H9 (cell line): ENCODE data around the gene OSBP2. TPM values are rescaled to one million over a fixed set of nuclear protein-coding genes. Genes with fewer than 3 reads are reported as not detected.

Experiments
- DNase-seq: peaks from one replicate; pipeline ENCODE4 v3.0.0-alpha.2; 2017
- H2AFZ ChIP-seq: one replicate; pipeline ENCODE4 v1.6.1; 2013; ENCODE audit warnings: mild to moderate bottlenecking, low read length, control low read depth, moderate library complexity
- H2AK5ac ChIP-seq: 2 replicates; pipeline ENCODE4 v1.6.1; 2013; ENCODE audit warnings: low read length, control low read depth, mixed read lengths; ENCODE audit not compliant: insufficient read length
- H2BK120ac ChIP-seq: one replicate; pipeline ENCODE4 v1.6.1; 2013; ENCODE audit warnings: low read depth, mild to moderate bottlenecking, low read length, control low read depth, inconsistent platforms; ENCODE audit not compliant: poor library complexity, severe bottlenecking
- H2BK12ac ChIP-seq: 2 replicates; pipeline ENCODE4 v1.6.1; 2013; ENCODE audit warnings: low read length, control low read depth, mixed read lengths, low read depth; ENCODE audit not compliant: insufficient read length
- H2BK15ac ChIP-seq: 2 replicates; pipeline ENCODE4 v1.6.1; 2013; ENCODE audit warnings: low read depth, low read length, control low read depth
- H2BK20ac ChIP-seq: one replicate; pipeline ENCODE4 v1.6.1; 2013; ENCODE audit warnings: low read depth, mild to moderate bottlenecking, low read length, control low read depth, inconsistent platforms; ENCODE audit not compliant: poor library complexity, severe bottlenecking
- H2BK5ac ChIP-seq: 2 replicates; pipeline ENCODE4 v1.6.1; 2013; ENCODE audit warnings: low read length, control low read depth, mixed read lengths; ENCODE audit not compliant: insufficient read length
- H3K14ac ChIP-seq: 2 replicates; pipeline ENCODE4 v1.6.1; 2013; ENCODE audit warnings: low read length, control low read depth; ENCODE audit not compliant: insufficient read depth
- H3K18ac ChIP-seq: 2 replicates; pipeline ENCODE4 v1.6.1; 2013; ENCODE audit warnings: low read depth, mild to moderate bottlenecking, mixed read lengths, low read length, control low read depth; ENCODE audit not compliant: insufficient read length
- H3K23ac ChIP-seq: 2 replicates; pipeline ENCODE4 v1.6.1; 2013; ENCODE audit warnings: low read length, control low read depth, mixed read lengths, low read depth; ENCODE audit not compliant: insufficient read length
- H3K23me2 ChIP-seq: 2 replicates; pipeline ENCODE4 v1.6.1; 2013; ENCODE audit warnings: low read depth, mild to moderate bottlenecking, mixed read lengths, low read length, control low read depth; ENCODE audit not compliant: insufficient read length, poor library complexity, severe bottlenecking
- H3K27ac ChIP-seq: 2 replicates; pipeline ENCODE4 v1.5.1; 2013; ENCODE audit warnings: low read length, control low read depth, mixed read lengths, low read depth; ENCODE audit not compliant: insufficient read length
- H3K27me3 ChIP-seq: 2 replicates; pipeline ENCODE4 v1.6.1; 2013; ENCODE audit warnings: low read length, control low read depth, inconsistent platforms; ENCODE audit not compliant: insufficient read depth
- H3K4ac ChIP-seq: 2 replicates; pipeline ENCODE4 v1.6.1; 2013; ENCODE audit warnings: low read depth, mild to moderate bottlenecking, control low read depth, inconsistent platforms, low read length, moderate library complexity
- H3K4me1 ChIP-seq: 2 replicates; pipeline ENCODE4 v1.6.1; 2013; ENCODE audit warnings: low read length, control low read depth, inconsistent platforms; ENCODE audit not compliant: insufficient read depth
- H3K4me2 ChIP-seq: 2 replicates; pipeline ENCODE4 v1.6.1; 2013; ENCODE audit warnings: low read length, control low read depth, mixed read lengths; ENCODE audit not compliant: insufficient read length, insufficient read depth
- H3K56ac ChIP-seq: 2 replicates; pipeline ENCODE4 v1.6.1; 2013; ENCODE audit warnings: low read depth, mild to moderate bottlenecking, mixed read lengths, low read length, control low read depth; ENCODE audit not compliant: insufficient read length
- H3K79me1 ChIP-seq: 2 replicates; pipeline ENCODE4 v1.6.1; 2013; ENCODE audit warnings: low read depth, mild to moderate bottlenecking, moderate library complexity, low read length, control low read depth, inconsistent platforms; ENCODE audit not compliant: insufficient read depth, poor library complexity, severe bottlenecking
- H3K79me2 ChIP-seq: 2 replicates; pipeline ENCODE4 v1.6.1; 2013; ENCODE audit warnings: low read length, control low read depth, inconsistent platforms; ENCODE audit not compliant: insufficient read depth
- H3K9ac ChIP-seq: 2 replicates; pipeline ENCODE4 v1.6.1; 2013; ENCODE audit warnings: low read length, control low read depth, mixed read lengths; ENCODE audit not compliant: insufficient read length; ENCODE audit errors: extremely low read depth
- H3K9me3 ChIP-seq: one replicate; pipeline ENCODE4 v1.6.1; 2013; ENCODE audit warnings: low read depth, low read length, inconsistent platforms; ENCODE audit not compliant: control insufficient read depth
- H3T11ph ChIP-seq: one replicate; pipeline ENCODE4 v1.6.1; 2013; ENCODE audit warnings: mild to moderate bottlenecking, low read length, control low read depth, inconsistent platforms
- H4K20me1 ChIP-seq: one replicate; pipeline ENCODE4 v1.6.1; 2013; ENCODE audit not compliant: control insufficient read depth, insufficient read length, insufficient read depth
- H4K5ac ChIP-seq: 2 replicates; pipeline ENCODE4 v1.6.1; 2013; ENCODE audit warnings: low read depth, mild to moderate bottlenecking, mixed read lengths, low read length, control low read depth; ENCODE audit not compliant: insufficient read length
- H4K8ac ChIP-seq: replicated peaks from 2 replicates; pipeline ENCODE4 v1.6.1; 2013; ENCODE audit warnings: low read length, control low read depth, mixed read lengths, low read depth; ENCODE audit not compliant: insufficient read length
- H4K91ac ChIP-seq: 2 replicates; pipeline ENCODE4 v1.6.1; 2013; ENCODE audit warnings: low read depth, mild to moderate bottlenecking, moderate library complexity, mixed read lengths, low read length, control low read depth; ENCODE audit not compliant: insufficient read length
- H3K27ac Mint-ChIP-seq, 3 experiments: 2 replicates in 2 of 3; 3 replicates in 1 of 3; pipeline ENCODE4 v1.8.0; 2020 to 2021; ENCODE audit warnings: mixed read lengths in 3 of 3, mild to moderate bottlenecking in 1 of 3, moderate library complexity in 1 of 3
- H3K27me3 Mint-ChIP-seq: 2 replicates; pipeline ENCODE4 v1.8.0; 2021; ENCODE audit warnings: low read depth, mild to moderate bottlenecking, moderate library complexity, mixed read lengths
- H3K36me3 Mint-ChIP-seq, 3 experiments: 2 replicates in 2 of 3; 3 replicates in 1 of 3; pipeline ENCODE4 v1.8.0; 2020 to 2021; ENCODE audit warnings: low read depth in 3 of 3, mixed read lengths in 3 of 3; ENCODE audit not compliant: insufficient read depth in 1 of 3
- H3K4me1 Mint-ChIP-seq, 2 experiments: 2 replicates each; pipeline ENCODE4 v1.8.0; 2020; ENCODE audit warnings: mixed read lengths in 2 of 2
- H3K4me3 Mint-ChIP-seq, 2 experiments: 2 replicates in 1 of 2; 3 replicates in 1 of 2; pipeline ENCODE4 v1.8.0; 2020 to 2021; ENCODE audit warnings: mild to moderate bottlenecking in 2 of 2, mixed read lengths in 2 of 2, moderate library complexity in 1 of 2
- H3K9me3 Mint-ChIP-seq, 2 experiments: 2 replicates in 1 of 2; 3 replicates in 1 of 2; pipeline ENCODE4 v1.8.0; 2020; ENCODE audit warnings: mild to moderate bottlenecking in 2 of 2, mixed read lengths in 2 of 2, moderate library complexity in 1 of 2
- CTCF ChIP-seq: fragments of 200-600 bp; sonication (generic); conservative IDR thresholded peaks from 3 replicates; pipeline ENCODE4 v1.8.0; 2021; ENCODE audit warnings: antibody characterized with exemption, mild to moderate bottlenecking
- WGBS: extraction: QIAGEN DNeasy Blood & Tissue Kit; methylation state at CpG from one replicate; pipeline ENCODE4 v1.1.7; 2013; ENCODE audit warnings: missing lambda C conversion rate, low lambda C conversion rate, mixed read lengths; ENCODE audit not compliant: insufficient read length; ENCODE audit errors: extremely low coverage; 5-methylcytosine and 5-hydroxymethylcytosine counted together
- total RNA-seq: library from RNA; stranded (reverse); gene quantifications from 2 replicates; pipeline ENCODE4 v1.2.1, GENCODE V29; 2021

Gene OSBP2
- total RNA-seq, 1 experiment from 2014 or later: 3.4 TPM

GRCh38 chr22:30773919-30774318 is 79.2 kb downstream of the OSBP2 start:
- Histone ChIP-seq H3K9me3 (no peaks in the 10 kb centered on the region), H3K14ac (no peak overlapping the region; the same call in 1 of the 2 replicates), H2BK5ac (no peak overlapping the region), H3K18ac (no peak overlapping the region), H3K4ac (no peak overlapping the region), H2AFZ (no peak overlapping the region), H2BK12ac (no peak overlapping the region), H3K27ac (no peak overlapping the region), H3K79me1 (no peaks in the 10 kb centered on the region), H4K5ac (no peak overlapping the region), H4K91ac (no peak overlapping the region), H3K9ac (no peak overlapping the region), H3K56ac (no peak overlapping the region), H3K4me1 (no peaks in the 10 kb centered on the region), H3K23me2 (no peaks in the 10 kb centered on the region), H2AK5ac (no peak overlapping the region), H3K27me3 (no peaks in the 10 kb centered on the region), H4K20me1 (no peaks in the 10 kb centered on the region), H2BK120ac (no peak overlapping the region), H3K23ac (no peak overlapping the region), H2BK15ac (no peak overlapping the region), H3K79me2 (no peaks in the 10 kb centered on the region), H4K8ac (no peak overlapping the region), H3K4me2 (no peak overlapping the region), H3T11ph (no peak overlapping the region), H2BK20ac (no peak overlapping the region)
- no CpG with 5 or more reads among the region's 5 CpGs for WGBS
- Mint-ChIP-seq H3K9me3 (no peaks in the 10 kb centered on the region), H3K27ac (0 out of 7 replicates have a peak overlapping the region, but pooled peaks of 1 of the 3 experiments have one; percentile 35), H3K4me1 (no peaks in the 10 kb centered on the region; a peak in 1 of 4 replicates), H3K27me3 (no peaks in the 10 kb centered on the region), H3K4me3 (no peak overlapping the region), H3K36me3 (no peaks in the 10 kb centered on the region)
- TF ChIP-seq CTCF: no peak
- DNase-seq: no peak
